Measurements from ENCODE around the gene PKHD1.

DNA sequence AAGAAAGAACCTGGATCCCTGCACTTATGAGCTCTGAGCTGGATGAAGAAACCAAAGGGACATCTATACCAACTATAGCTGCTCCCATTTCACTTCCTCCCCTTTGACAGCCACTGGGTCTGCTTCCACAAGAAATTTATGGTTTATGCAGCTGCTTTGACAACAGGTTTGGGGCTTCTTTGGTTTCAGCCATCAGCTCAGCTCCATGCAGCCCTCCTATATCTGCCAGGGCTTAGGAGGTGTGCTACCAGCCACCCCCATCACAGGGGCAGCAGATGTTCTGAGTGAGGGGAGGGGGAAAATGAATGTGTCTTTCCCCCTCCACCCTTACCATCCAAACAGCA is 29.2 kb upstream of the PKHD1 start:
- no peak for TF ChIP-seq POLR2A (IDR thresholded peaks at IDR 0.05; ENCODE audit: extremely low read depth, insufficient read length)
- TF ChIP-seq, protein P1, sequence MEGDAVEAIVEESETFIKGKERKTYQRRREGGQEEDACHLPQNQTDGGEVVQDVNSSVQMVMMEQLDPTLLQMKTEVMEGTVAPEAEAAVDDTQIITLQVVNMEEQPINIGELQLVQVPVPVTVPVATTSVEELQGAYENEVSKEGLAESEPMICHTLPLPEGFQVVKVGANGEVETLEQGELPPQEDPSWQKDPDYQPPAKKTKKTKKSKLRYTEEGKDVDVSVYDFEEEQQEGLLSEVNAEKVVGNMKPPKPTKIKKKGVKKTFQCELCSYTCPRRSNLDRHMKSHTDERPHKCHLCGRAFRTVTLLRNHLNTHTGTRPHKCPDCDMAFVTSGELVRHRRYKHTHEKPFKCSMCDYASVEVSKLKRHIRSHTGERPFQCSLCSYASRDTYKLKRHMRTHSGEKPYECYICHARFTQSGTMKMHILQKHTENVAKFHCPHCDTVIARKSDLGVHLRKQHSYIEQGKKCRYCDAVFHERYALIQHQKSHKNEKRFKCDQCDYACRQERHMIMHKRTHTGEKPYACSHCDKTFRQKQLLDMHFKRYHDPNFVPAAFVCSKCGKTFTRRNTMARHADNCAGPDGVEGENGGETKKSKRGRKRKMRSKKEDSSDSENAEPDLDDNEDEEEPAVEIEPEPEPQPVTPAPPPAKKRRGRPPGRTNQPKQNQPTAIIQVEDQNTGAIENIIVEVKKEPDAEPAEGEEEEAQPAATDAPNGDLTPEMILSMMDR (IDR thresholded peaks at IDR 0.05; ENCODE audit: low read depth, low read length) = no peak
- TF ChIP-seq, protein P2, sequence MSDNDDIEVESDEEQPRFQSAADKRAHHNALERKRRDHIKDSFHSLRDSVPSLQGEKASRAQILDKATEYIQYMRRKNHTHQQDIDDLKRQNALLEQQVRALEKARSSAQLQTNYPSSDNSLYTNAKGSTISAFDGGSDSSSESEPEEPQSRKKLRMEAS (IDR thresholded peaks at IDR 0.05; ENCODE audit: low read depth, low read length) = no peak
